ENCODE measurements around the gene CGB3.

Gene CGB3

DNA sequence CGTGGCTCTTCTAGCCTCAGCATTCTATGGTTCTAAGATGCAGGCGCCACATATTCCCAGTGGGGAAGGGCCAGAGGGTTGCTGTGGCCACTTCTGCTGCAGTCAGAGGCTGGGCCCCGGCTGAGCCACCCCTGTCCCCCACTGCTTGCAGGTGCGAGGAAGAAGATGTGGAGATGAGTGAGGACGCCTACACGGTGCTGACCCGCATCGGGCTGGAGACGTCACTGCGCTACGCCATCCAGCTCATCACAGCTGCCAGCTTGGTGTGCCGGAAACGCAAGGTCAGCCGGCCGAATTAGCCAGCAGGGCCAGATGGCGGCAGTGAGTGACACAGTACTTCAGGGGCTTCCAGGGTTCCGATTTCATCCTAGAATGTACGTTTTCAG lies 9.3 kb downstream of the CGB3 start:
- no peak for DNase-seq

DNA sequence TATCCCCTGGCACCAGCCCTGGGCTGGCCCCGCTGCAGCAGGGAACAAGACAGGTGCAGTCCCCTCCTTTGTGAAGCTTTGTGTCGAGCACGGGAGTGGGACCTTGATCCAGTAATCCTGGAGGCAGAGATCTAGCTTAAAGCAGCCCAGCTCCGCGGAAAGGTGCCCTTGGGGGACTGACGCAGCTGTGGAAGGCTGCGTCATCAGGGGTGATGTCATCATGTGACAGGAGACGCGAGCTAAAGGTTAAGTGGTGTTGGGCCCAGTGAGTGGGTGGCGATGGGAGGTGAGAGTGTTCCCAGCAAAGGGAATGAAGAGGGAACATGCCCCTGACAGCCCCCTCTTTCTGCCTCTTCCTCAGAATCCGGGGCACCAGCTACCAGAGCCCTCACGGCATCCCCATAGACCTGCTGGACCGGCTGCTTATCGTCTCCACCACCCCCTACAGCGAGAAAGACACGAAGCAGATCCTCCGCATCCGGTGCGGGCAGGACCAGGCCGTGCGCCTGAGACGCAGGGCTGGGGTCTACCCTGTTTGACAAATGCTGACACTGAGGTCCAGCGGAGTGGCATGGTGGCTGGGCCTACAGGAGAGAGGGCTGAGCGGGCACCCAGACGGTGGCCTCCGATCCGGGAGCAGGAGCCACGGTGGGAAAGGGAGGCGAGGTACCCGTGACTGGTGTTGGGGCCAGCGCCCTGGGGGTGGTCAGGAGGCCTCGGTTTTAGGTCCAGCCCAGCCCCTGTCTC lies 9.8 kb downstream of the CGB3 start:
- no peak for DNase-seq

DNA sequence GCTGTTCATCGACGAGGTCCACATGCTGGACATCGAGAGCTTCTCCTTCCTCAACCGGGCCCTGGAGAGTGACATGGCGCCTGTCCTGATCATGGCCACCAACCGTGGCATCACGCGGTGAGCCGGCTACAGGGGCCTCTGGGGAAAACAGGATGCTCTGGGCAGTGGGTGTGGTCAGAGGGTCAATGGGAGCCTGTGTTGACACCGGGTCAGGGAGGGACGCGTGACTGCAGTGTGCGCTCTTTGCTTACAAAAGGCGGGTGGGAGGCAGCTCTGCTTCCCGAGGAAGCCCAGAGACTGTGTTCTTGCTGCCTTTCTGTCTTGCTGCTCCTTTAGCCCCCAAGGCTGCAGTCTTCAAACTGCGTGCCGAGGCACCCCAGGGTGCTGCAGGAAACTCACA lies 12.9 kb downstream of the CGB3 start:
- DNase-seq = no peak

DNA sequence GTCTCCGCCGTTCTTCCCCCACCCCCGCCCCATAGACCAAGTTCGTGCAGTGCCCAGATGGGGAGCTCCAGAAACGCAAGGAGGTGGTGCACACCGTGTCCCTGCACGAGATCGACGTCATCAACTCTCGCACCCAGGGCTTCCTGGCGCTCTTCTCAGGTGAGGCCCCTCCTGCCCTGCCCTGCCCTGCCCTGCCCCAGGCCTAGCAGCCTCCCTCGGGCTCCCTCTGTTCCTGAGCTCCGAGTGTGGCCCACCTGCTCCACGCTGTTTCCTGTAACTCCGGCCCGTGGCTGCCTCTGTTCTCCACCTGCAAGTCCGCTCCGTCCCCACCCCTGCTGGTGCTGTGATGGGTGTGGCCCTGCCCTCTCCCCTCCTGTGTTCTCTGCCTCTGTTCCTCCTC lies 13.7 kb downstream of the CGB3 start:
- no peak for DNase-seq

DNA sequence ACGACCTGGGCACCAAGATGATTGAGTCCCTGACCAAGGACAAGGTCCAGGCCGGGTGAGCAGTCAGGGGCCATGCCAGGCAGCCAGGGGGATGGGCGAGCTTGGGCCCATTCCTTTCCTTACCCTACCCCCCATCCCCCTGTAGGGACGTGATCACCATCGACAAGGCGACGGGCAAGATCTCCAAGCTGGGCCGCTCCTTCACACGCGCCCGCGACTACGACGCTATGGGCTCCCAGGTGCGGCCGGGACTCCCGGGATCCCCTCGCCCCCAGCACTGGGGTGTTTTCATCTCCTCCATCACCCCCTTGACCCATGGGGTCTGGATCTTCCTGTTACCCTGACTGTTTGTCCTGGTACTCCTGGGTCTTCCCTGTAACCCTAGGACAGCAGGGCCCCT lies 14.3 kb downstream of the CGB3 start:
- no peak for DNase-seq

DNA sequence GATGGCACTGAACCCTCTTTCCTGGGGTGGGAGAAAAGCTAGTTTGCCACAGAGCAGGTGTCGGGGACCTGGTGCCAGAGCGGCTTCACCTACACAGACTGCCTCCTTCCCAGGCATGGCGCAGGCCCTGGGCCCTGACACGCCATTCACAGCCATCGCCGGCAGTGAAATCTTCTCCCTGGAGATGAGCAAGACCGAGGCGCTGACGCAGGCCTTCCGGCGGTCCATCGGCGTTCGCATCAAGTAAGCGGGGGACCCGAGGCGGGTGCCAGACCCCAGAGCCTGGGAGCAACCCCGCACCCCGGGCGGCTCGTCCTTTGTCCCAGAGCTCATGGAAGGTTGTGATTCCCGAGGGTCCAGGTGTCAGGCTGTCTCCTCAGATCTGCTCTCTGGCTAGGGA lies 17.2 kb downstream of the CGB3 start:
- no peak for DNase-seq

DNA sequence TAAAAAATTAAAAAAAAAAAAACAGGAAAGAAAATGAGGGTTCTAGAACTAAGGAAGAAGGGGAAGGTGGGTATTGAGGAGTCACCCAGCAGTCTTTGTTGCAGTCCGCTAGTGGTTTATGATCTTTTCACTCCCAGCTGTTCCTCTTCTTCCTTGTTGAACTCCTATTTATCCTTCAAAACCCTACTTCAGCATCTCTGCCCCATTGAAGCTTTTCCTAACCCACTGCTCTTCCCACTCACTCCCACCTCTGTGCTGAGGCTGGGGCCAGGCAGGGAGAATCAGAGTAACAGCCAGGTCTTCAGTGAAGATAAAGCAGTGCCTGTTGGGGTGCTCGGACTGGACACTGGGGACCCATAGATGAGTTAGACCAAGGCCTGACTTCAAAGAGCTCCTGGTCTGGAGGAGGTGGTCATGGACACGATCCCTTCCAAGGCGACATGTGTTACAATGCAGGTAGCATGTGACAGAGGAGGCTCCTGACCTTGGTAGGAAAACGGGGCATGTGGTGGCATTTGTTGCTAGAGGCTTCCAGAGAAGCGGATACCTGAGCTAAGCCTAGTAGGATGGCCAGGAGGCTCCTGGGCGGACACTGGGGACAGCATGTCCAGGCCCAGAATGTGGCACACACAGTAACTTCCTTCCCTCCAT lies 19.0 kb downstream of the CGB3 start:
- DNase-seq = no peak

DNA sequence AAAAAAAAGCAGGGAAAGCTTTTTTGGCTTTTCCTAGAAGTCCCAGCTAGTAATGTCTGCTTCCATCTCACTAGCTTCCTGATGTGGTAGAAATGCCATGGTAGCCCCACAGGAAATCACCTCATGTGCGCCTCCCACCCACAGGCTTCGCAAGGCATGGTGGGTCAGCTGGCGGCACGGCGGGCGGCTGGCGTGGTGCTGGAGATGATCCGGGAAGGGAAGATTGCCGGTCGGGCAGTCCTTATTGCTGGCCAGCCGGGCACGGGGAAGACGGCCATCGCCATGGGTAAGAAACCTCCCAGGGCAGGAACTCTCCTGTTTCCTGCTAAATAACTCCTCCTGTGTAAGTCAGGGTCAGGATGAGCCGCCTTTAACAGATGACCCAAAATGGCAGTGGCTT lies 20.0 kb downstream of the CGB3 start:
- DNase-seq = no peak

DNA sequence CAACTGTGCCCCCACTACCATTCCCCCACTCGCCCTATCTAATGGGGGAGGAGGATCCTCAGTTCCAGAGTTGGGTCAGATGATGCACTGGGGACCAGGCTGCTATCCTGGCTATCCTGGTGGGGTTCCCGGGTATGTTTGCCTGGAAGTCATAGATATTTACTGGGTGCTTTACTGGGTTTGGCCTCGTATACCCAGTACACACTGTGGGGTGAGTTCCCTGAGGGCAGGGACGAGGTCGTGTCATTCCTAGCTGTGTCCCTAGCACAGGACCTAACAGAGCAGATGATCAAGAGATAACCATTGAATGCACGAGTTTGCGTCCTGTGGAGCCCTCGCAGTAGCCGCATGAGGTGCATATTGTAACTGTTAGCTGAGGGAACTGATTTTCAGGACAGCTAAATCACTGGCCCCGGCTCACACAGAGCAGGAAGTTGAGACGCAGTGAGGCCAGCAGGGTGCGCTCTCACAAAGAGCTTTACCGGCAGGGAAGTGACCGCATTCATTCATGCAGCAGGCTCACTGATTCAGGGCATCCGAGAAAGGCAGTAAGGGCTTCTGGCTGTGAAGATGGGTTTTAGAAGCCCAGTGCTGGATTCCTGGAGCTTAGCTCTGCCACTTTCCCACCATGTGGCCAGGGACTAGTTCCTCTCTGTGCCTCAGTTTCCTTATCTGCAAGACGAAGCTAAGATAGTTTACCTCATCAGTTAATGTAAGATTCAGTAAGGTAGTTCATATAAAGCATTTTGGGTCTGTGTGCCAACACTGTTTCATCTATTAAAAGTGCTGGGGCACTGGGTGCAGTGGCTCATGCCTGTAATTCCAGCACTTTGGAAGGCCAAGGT lies 24.4 kb downstream of the CGB3 start:
- peak; percentile 64 for DNase-seq

DNA sequence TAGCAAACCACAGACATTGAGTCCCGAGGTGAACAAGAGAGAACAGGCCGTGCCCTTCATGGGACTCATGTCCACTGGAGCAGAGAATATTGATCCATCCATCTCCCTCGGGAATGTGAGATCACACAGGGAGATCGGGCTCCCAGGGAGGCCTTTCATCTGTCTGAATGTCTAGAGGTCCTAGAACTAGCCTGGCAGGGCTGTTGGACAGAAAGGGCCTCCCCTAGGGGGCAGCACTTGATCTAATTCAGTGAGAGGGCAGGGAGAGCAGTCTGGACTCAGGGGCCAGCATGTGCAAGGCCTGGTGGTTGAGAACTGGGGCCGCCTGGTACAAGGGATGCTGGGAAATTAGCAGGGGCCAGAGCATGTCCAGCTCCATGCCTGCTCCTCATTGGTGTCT lies 26.2 kb downstream of the CGB3 start:
- peak; percentile 71 for DNase-seq

DNA sequence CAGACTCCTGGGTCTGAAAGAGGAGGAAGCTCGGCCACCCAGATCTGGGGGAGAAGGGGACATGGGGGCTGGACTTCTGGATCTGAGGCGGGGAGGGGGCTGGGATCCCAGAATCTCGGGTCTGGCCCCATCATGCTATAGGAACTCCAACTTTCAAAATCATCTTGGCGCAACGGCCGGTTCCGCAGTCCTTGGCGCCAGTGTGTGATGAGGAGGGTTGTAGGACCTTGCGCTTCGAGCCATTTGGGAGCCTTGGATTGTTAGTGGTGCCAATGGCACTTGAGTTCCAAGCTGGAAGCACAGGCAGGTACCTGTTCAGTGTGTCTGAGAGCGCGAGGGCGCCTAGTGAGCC lies 30.1 kb downstream of the CGB3 start:
- no peak for DNase-seq

DNA sequence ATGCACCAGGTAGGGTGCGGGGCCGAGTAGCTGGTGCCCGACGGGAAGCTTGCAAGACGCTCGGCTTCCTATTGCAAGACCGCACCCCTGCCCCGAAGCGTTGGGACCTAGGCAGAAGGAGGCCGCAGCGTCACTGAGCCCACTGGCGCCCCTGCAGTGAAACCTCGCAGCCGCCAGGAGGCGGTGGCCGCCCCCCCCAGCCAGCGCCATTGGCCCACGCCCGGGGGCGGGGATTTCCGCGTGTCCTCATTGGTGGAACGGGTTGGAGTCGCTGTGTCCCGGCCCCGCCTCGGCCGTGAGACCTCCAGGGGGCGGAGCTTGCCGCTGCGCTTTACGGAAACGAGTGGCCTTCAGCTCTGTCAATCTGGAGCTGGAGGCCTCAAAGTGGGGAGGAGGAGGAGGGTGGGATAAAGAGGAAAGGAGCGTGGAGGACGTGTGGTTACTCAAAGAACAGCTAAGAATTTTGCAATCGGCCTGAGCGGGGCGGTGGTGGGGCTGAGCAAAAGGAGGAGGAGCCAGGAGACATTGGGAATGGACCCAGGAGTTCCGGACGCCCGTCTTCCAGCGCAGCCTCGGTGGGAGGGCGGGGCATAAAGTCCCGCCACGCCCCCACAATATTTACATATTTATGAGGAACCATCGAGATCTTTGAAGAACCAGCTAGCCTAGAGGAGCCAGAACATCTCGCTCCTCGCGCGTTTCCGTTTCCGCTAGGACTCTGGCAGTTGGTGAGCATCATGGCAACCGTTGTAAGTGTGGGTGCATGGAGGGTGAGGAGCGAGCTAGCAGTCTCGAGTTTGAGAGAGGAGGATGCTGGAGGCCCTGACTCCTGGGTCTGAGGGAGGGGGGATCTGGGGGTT lies 30.7 kb downstream of the CGB3 start, which contains the start of the genes GYS1 and RUVBL2:
TSS of gene GYS1 (minus strand) at position 135 of the 860 bp plus-strand sequence. CDS start 197 bp downstream, outside the sequence.
TSS of gene RUVBL2 (plus strand) at position 713 of the 860 bp plus-strand sequence. CDS start at position 738, 25 bp downstream.
- DNase-seq = peak; percentile 100

DNA sequence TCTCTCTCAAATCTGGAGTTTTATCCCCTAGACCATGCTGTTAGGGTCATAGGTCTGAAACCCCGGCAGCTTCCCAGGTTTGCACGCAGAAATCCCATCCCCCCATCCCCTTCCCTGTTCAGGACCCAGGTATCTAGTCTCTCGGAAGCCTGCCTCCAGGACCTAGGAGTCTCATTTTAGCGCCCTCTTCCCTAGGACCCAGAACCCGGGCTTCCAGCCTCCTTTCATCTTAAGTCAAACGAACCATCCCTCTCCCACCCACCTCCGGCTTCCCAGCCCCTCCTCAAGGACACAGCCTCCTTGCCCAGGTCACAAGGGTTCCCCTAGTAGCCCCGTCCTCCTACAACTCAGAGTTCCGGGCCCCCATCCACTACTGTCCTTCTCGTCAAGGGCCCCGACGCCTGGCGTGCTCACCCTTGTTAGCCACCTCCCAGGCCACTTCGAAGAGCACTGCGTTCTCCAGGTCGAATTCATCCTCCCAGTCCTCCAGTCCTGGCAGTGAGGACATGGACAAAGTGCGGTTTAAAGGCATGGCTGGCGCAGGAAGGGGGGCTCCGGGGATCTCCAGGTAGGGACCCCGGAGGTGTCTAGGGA lies 31.5 kb downstream of the CGB3 start:
- DNase-seq = no peak

DNA sequence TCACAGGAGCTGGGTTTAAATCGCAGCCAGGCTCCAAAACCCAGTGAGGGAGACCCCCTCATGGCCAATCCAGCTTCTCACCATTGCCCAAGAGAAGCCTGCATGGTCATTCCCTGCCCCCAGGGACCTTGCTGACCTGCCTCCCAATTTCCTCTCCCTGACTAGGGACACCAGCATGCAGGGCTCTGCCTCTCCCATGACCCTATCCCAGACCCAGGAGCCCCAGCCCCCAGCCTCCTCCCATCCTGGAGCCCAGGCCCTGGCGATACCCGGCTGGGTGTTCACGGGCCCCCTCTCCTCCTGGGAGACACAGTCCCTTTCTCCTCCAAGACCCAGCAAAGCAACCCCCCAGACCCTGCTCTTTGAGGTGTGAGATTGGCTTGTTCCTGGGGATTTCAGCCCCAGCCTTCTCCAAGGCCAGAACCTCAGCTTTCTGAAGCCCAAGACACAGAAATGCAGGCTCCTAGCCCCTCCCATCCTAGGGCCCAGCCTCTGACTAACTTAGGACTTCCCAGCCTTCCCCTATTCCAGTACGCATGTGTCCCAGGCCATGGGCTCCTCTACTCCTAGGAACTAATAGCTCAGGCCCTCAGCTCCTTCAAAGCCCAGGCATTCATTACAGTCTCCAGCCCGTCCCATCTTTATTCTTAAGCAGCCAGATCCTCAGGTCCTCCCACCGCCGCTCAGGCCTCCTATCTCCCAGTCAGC lies 32.1 kb downstream of the CGB3 start:
- DNase-seq = peak; percentile 85

DNA sequence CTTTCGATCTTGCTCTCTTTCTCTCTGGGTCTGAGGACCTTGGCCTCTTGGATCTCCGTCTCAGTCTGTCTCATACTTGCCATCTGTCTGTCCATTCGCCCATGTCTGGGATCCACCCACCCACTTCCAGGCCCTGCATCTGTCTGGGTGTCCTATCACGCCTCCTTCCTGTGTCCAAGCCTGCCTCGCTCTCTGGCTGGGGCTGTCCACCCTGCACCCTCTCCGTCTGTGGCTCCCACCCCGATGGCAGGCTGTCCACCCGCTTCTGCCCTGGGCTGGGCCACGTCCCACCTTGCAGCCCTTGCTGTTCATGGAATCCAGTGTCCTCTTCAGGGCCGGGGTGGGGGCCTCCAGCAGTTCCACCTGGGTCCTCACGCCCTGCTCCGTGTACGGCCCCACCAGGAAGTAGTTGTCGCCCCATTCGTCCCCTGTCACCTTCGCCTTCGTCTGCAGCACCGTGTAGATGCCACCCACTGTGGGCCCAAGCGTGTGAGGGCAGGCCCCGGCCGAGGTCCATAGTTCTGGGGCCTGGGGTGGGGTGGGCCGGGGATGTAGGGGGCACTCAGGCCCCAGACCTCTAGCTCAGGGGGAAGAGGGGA lies 33.0 kb downstream of the CGB3 start:
- no peak for DNase-seq

DNA sequence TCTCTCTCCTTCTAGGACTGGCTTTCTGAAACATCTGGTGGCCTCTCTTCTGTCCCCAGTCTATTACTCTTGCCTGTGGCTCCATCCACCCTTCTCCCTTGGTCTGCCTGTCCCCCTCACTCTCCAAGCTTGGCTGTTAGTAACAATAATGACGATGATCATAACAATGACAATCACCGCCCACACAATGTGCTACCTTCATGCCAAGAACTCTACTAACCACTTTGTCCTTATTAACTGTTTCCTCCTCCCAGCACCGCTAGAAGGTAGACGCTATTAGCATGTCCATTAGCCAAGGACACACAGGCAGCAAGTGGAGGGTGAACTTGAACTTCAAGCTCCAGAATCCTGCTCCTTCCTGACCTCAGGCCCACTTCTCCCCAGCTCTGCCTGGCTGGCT lies 33.7 kb downstream of the CGB3 start:
- DNase-seq = no peak

DNA sequence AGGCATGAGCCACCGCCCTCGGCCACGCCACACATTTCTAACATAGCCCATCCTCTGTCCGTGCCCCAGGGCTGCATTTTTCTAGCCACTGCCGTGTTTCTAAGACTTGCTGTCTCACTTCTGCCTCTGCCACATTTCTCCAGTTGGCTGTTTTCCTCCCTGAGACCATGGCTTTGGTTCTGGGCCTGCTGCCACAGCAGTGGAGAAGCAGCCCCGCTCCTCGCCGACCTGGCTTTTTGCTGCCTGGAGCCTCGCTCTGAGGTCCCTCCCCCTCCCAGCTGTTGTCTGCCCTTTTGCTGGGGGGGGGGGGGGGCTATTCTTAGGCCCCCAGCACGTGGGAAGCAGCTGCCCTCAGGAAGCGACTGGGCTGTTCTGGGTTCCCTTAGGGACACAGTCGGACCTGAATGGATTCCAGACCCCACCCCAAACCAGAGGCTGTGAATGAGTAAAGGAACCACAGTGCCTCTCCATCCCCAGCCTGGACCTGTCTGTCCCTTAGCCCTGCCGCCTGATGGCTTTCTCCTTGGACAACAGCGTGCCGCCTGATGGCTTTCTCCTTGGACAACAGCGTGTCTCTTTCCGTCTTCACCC lies 34.3 kb downstream of the CGB3 start:
- no peak for DNase-seq

DNA sequence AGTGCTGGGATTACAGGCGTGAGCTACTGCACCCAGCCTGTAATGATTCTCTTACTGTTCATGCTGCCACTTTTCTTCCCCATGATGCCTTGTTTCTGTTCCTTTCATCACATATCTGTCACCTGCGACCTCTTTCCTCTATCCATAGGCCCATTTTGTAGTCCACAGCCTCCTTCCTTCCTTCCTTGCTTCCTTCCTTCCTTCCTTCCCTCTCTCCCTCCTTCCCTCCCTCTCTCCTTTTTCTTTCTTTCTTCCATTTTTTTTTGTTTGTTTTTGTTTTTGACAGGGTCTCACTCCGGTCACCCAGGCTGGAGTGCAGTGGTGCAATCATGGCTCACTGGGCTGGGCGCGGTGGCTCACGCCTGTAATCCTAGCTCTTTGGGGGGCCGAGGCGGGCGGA lies 35.3 kb downstream of the CGB3 start:
- no peak for DNase-seq

DNA sequence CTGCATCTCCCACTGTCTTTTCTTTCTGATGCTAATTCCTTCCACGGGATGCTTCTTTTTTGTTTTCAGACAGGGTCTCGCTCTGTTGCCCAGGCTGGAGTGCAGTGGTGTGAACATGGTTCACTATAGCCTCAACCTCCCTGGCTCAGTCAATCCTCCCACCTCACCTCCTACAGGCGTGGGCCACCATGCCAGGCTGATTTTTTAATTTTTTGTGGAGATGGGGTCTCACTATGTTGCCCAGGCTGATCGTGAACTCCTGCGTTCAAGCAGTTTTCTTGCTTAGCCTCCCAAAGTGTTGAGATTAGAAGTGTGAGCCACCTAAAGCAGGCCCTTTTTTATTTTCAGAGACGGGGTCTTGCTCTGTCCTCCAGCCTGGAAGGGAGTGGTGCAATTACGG lies 35.8 kb downstream of the CGB3 start:
- DNase-seq = no peak

DNA sequence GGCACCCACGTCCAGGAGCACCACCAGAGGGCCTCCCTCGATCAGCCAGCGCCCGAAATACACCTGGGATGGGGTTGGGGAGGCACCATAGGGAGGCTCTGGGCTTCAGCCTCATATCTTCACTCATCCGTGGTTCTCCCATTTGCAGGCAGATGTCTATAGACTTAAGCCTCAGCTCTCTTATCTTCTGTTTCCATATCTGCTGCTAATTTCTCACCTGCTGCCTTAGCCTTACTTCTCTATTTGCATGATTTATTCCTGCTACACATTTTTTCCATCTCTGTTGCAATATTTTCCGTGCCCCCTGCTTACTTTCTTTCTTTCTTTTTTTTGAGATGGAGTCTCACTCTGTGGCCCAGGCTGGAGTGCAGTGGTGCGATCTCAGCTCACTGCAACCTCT lies 36.8 kb downstream of the CGB3 start:
- DNase-seq = no peak

DNA sequence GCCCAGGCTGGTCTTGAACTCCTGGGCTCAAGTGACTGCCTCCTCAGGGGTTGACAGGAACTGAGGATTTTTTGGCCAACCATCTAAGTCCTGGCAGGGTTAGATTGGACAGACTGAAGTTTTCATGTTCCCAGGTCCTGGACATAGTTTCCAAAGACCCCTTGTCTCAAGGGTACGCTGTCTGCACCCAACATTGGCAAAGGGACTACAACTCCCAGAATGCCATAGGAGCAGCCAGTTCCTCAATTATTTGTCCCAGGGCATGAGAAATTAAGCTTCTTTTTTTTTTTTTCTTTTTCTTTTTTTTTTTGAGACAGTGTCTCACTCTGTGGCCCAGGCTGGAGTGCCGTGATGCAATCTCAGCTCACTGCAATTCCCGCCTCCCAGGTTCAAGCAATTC lies 37.9 kb downstream of the CGB3 start:
- DNase-seq = peak; percentile 12

Data from inflammatory macrophage treated with lipopolysaccharide for 4 hours (primary cell).